DMS53 (cell line): ENCODE results near the gene RIPOR1.
"Not testable (repeated sequence)": the region's sequence is repeated elsewhere in the genome, so short reads cannot be mapped to it uniquely, and the experiment has no call there.

Experiments used
- DNase-seq: peaks from one replicate; lab custom pipeline; 2025; lab: John Stamatoyannopoulos, UW

RIPOR1 gene

GRCh38 chr16:67517661-67518423 lies 10.8 kb upstream of the RIPOR1 start:
- no peak for DNase-seq

- no peak for DNase-seq
These were observed 10.0 kb upstream of the RIPOR1 start for GRCh38 chr16:67518676-67519075.

- no peak for DNase-seq
These were observed 9.4 kb upstream of the RIPOR1 start for GRCh38 chr16:67519242-67519641.

- DNase-seq: peak; percentile 95
These were observed 7.4 kb upstream of the RIPOR1 start for GRCh38 chr16:67521095-67521804.

- no peak for DNase-seq
These were observed 3.3 kb upstream of the RIPOR1 start for GRCh38 chr16:67525176-67525860.

GRCh38 chr16:67526149-67526791 lies 2.4 kb upstream of the RIPOR1 start:
- no peak for DNase-seq

GRCh38 chr16:67528870-67529581 lies 397 bp downstream of the RIPOR1 start:
- peak; percentile 71 for DNase-seq

- peak; percentile 67 for DNase-seq
These were observed 968 bp downstream of the RIPOR1 start for GRCh38 chr16:67529582-67530012.

- peak; percentile 73 for DNase-seq
These were observed 1.6 kb downstream of the RIPOR1 start for GRCh38 chr16:67530013-67530939.

- DNase-seq: no peak
These were observed 2.6 kb downstream of the RIPOR1 start for GRCh38 chr16:67531247-67531646.

- no peak for DNase-seq
These were observed 4.5 kb downstream of the RIPOR1 start for GRCh38 chr16:67533024-67533560.

- not testable (repeated sequence) for DNase-seq
These were observed 5.4 kb downstream of the RIPOR1 start for GRCh38 chr16:67533987-67534386.

- DNase-seq: no peak
These were observed 5.8 kb downstream of the RIPOR1 start for GRCh38 chr16:67534431-67534830.

- no peak for DNase-seq
These were observed 6.6 kb downstream of the RIPOR1 start for GRCh38 chr16:67535201-67535600.

- no peak for DNase-seq
These were observed 8.6 kb downstream of the RIPOR1 start for GRCh38 chr16:67537270-67537635.

GRCh38 chr16:67537636-67538591 lies 9.3 kb downstream of the RIPOR1 start:
- no peak for DNase-seq

- DNase-seq: no peak
These were observed 10.1 kb downstream of the RIPOR1 start for GRCh38 chr16:67538666-67539101.

- no peak for DNase-seq
These were observed 10.6 kb downstream of the RIPOR1 start for GRCh38 chr16:67539271-67539670.
